Erythroblast (primary cell): ENCODE results near the gene RTL10.

Source experiments
- GATA1 ChIP-seq: IDR thresholded peaks from 2 replicates; pipeline ENCODE4 v1.6.1; 2011; ENCODE audit warnings: low read depth, mild to moderate bottlenecking, control low read depth, low read length, moderate library complexity
- POLR2A ChIP-seq: IDR thresholded peaks from 2 replicates; pipeline ENCODE4 v1.6.1; 2011; ENCODE audit warnings: mild to moderate bottlenecking, low read length

GRCh38 chr22:19896665-19897355 lies 42.1 kb upstream of the RTL10 start:
- TF ChIP-seq POLR2A = no peak
- no peak for TF ChIP-seq GATA1
